ENCODE results near the gene SLC16A13.

DNA sequence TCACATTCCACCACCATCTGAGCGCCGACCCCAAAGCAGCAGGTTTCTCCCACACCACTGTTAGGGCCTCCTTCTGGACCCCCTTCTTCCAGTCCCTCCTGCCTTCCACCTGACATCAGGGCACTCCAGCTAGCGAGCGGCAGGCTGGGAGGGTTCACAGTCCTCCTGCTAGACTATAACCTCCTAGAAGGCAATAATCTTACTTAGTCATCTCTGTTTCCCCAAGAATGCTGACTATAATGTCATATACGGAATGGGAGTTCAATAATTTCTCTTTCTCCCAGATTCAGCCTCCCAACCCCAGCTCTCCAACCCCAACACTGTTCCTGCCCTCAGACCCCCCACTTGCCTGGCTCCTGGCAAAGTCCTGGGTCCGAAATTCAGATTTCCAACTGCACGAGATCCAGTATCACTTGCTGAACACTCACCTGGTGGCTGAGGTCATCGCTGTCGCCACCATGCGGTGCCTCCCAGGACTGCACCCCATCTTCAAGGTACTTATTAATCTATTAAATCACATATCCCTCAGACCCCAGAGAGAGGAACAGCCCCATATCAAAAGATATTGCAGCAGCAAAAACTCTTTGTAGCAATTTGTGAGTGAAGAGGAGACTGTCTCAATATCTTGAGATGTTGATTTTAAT lies 34.4 kb upstream of the SLC16A13 start:
- TF ChIP-seq TAF1 (IDR thresholded peaks at IDR 0.05; ENCODE audit: borderline replicate concordance, insufficient read depth, low read length) (no peak), POLR2AphosphoS5 (IDR thresholded peaks at IDR 0.05; ENCODE audit: low read depth, low read length) (no peak)
